Measurements from ENCODE around the gene HNRNPR.

Gene HNRNPR

DNA sequence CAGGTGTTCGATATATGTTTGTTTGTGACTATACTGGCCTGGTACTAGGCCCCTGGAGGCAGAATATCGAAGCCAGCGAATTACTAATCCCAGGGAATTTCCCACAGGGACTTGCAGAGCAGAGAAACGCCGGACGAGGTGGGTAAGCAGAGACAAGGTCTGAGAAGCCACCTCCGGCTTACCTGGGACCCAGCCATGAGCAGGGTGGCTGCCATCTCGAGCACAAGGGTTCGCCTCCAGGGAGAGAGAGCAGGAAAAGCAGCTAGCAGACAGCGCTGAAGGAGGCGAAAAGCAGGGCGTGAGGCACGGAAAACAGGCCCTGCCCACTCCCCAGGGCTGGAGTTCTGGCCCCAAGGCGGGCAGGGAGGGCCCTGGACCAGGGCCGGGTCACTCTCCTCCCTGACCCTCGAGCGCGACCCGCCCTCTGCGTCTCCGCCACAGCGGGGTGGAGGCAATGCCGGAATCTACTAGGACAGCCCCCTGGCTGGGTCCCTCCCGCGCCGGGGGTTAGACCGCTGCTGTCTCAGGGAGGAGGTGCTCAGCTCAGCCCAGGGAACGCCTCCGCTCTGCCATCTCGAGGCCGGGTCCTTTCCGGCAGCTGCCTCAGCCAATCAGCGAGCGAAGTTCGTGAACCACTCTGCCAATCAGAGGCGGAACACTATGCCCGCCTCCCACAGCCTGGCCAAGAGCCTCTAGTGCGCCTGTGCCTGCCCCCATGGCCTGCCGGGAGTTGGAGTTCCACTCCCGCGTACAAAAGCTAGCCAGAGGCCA is 23.9 kb upstream of the HNRNPR start (continued):
- TF ChIP-seq ZNF660 (tag by site-specific recombination; IDR thresholded peaks at IDR 0.05) (0 out of 2 replicates have a peak, but pooled peaks have one; percentile 47), ZNF555 (tag by site-specific recombination; conservative IDR thresholded peaks at IDR 0.05) (no peak), ZNF211 (tag by site-specific recombination; IDR thresholded peaks at IDR 0.05; ENCODE audit: low read depth) (no peak), ZNF561 (tag by site-specific recombination; IDR thresholded peaks at IDR 0.05; ENCODE audit: borderline replicate concordance) (peak; percentile 36; the same call in 1 of the 2 replicates), ZNF324 (tag by site-specific recombination; IDR thresholded peaks at IDR 0.05) (peak; percentile 55; the same call in 1 of the 2 replicates), ZNF391 (tag by site-specific recombination; IDR thresholded peaks at IDR 0.05; ENCODE audit: borderline replicate concordance, low read depth) (0 out of 2 replicates have a peak, but pooled peaks have one; percentile 42), TRIM28 (IDR thresholded peaks at IDR 0.05; ENCODE audit: borderline replicate concordance, low read length) (peak; percentile 37; the same call in 1 of the 2 replicates), ZNF184 (tag by site-specific recombination; IDR thresholded peaks at IDR 0.05) (no peak), YY1 (tag by site-specific recombination; IDR thresholded peaks at IDR 0.05) (peak; percentile 76), ZFP41 (tag by site-specific recombination; IDR thresholded peaks at IDR 0.05; ENCODE audit: borderline replicate concordance) (no peak), ZNF664 (tag by site-specific recombination; IDR thresholded peaks at IDR 0.05) (no peak), SP7 (tag by site-specific recombination; IDR thresholded peaks at IDR 0.05) (peak; percentile 65), REPIN1 (tag by site-specific recombination; IDR thresholded peaks at IDR 0.05; ENCODE audit: low read depth) (0 out of 2 replicates have a peak, but pooled peaks have one; percentile 43), ZNF473 (tag by site-specific recombination; IDR thresholded peaks at IDR 0.05) (no peak), ZNF501 (tag by site-specific recombination; IDR thresholded peaks at IDR 0.05) (peak; percentile 79; the same call in 1 of the 2 replicates), ZNF610 (tag by site-specific recombination; IDR thresholded peaks at IDR 0.05; ENCODE audit: borderline replicate concordance) (0 out of 2 replicates have a peak, but pooled peaks have one; percentile 16), ZNF48 (tag by site-specific recombination; IDR thresholded peaks at IDR 0.05) (no peak), ZNF341 (tag by site-specific recombination; IDR thresholded peaks at IDR 0.05; ENCODE audit: low read depth) (peak; percentile 98), ZBTB17 (tag by site-specific recombination; IDR thresholded peaks at IDR 0.05) (peak; percentile 79), KLF9 (tag by site-specific recombination; IDR thresholded peaks at IDR 0.05; ENCODE audit: low read depth) (peak; percentile 83), ZNF302 (tag by site-specific recombination; IDR thresholded peaks at IDR 0.05; ENCODE audit: low read depth) (no peak), ZNF266 (tag by site-specific recombination; IDR thresholded peaks at IDR 0.05; ENCODE audit: low read depth) (no peak), ZBTB48 (tag by site-specific recombination; IDR thresholded peaks at IDR 0.05) (peak; percentile 98), SP3 (tag by site-specific recombination; IDR thresholded peaks at IDR 0.05) (peak; percentile 87), ZNF23 (tag by site-specific recombination; IDR thresholded peaks at IDR 0.05; ENCODE audit: borderline replicate concordance) (no peak)
- TF ChIP-seq, protein P1, sequence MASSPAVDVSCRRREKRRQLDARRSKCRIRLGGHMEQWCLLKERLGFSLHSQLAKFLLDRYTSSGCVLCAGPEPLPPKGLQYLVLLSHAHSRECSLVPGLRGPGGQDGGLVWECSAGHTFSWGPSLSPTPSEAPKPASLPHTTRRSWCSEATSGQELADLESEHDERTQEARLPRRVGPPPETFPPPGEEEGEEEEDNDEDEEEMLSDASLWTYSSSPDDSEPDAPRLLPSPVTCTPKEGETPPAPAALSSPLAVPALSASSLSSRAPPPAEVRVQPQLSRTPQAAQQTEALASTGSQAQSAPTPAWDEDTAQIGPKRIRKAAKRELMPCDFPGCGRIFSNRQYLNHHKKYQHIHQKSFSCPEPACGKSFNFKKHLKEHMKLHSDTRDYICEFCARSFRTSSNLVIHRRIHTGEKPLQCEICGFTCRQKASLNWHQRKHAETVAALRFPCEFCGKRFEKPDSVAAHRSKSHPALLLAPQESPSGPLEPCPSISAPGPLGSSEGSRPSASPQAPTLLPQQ (tag by site-specific recombination; IDR thresholded peaks at IDR 0.05), result peak; percentile 59
- TF ChIP-seq, protein P2, sequence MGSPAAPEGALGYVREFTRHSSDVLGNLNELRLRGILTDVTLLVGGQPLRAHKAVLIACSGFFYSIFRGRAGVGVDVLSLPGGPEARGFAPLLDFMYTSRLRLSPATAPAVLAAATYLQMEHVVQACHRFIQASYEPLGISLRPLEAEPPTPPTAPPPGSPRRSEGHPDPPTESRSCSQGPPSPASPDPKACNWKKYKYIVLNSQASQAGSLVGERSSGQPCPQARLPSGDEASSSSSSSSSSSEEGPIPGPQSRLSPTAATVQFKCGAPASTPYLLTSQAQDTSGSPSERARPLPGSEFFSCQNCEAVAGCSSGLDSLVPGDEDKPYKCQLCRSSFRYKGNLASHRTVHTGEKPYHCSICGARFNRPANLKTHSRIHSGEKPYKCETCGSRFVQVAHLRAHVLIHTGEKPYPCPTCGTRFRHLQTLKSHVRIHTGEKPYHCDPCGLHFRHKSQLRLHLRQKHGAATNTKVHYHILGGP (tag by site-specific recombination; IDR thresholded peaks at IDR 0.05), result no peak
- TF ChIP-seq, protein P3, sequence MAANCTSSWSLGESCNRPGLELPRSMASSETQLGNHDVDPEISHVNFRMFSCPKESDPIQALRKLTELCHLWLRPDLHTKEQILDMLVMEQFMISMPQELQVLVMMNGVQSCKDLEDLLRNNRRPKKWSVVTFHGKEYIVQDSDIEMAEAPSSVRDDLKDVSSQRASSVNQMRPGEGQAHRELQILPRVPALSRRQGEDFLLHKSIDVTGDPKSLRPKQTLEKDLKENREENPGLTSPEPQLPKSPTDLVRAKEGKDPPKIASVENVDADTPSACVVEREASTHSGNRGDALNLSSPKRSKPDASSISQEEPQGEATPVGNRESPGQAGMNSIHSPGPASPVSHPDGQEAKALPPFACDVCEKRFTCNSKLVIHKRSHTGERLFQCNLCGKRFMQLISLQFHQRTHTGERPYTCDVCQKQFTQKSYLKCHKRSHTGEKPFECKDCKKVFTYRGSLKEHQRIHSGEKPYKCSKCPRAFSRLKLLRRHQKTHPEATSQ (tag by site-specific recombination; IDR thresholded peaks at IDR 0.05), result peak; percentile 24; the same call in 1 of the 2 replicates
- TF ChIP-seq, protein P4, sequence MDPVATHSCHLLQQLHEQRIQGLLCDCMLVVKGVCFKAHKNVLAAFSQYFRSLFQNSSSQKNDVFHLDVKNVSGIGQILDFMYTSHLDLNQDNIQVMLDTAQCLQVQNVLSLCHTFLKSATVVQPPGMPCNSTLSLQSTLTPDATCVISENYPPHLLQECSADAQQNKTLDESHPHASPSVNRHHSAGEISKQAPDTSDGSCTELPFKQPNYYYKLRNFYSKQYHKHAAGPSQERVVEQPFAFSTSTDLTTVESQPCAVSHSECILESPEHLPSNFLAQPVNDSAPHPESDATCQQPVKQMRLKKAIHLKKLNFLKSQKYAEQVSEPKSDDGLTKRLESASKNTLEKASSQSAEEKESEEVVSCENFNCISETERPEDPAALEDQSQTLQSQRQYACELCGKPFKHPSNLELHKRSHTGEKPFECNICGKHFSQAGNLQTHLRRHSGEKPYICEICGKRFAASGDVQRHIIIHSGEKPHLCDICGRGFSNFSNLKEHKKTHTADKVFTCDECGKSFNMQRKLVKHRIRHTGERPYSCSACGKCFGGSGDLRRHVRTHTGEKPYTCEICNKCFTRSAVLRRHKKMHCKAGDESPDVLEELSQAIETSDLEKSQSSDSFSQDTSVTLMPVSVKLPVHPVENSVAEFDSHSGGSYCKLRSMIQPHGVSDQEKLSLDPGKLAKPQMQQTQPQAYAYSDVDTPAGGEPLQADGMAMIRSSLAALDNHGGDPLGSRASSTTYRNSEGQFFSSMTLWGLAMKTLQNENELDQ (tag by site-specific recombination; IDR thresholded peaks at IDR 0.05; ENCODE audit: low read depth), result no peak
- TF ChIP-seq, protein P5, sequence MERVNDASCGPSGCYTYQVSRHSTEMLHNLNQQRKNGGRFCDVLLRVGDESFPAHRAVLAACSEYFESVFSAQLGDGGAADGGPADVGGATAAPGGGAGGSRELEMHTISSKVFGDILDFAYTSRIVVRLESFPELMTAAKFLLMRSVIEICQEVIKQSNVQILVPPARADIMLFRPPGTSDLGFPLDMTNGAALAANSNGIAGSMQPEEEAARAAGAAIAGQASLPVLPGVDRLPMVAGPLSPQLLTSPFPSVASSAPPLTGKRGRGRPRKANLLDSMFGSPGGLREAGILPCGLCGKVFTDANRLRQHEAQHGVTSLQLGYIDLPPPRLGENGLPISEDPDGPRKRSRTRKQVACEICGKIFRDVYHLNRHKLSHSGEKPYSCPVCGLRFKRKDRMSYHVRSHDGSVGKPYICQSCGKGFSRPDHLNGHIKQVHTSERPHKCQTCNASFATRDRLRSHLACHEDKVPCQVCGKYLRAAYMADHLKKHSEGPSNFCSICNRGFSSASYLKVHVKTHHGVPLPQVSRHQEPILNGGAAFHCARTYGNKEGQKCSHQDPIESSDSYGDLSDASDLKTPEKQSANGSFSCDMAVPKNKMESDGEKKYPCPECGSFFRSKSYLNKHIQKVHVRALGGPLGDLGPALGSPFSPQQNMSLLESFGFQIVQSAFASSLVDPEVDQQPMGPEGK (tag by site-specific recombination; IDR thresholded peaks at IDR 0.05), result peak; percentile 96
